SW480 (cell line): Measurements from ENCODE around the gene AUTS2.
"Not testable (repeated sequence)": the region's sequence is repeated elsewhere in the genome, so short reads cannot be mapped to it uniquely, and the experiment has no call there.

Experiments
- DNase-seq: peaks from one replicate; pipeline ENCODE4 v3.0.0-alpha.2; 2016; ENCODE audit warnings: low spot score

The AUTS2 gene

DNA sequence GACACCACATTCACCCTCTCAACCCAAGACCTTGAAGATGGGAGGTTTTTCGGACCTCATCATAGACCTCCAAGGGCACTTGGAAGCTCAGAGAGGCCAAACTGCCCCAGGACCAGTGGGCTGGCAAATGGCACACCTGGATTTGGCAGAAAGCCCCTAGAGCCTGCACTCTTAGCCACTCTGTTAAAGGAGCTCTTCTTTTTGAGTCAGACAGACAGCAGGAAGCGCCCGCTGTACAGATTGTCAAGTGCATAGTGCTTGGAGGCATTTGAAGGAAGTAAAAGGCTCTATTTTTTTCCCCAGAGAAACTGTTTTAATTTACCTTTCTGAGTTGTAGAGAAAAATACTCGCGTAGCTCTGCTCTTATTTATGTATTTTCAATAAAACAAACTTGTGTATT lies 1125.1 kb downstream of the AUTS2 start:
- DNase-seq = no peak

GRCh38 chr7:70725448-70725847 lies 1127.2 kb downstream of the AUTS2 start:
- no peak for DNase-seq

- DNase-seq = no peak
Measured at GRCh38 chr7:70726294-70726693, 1128.0 kb downstream of the AUTS2 start.

- no peak for DNase-seq
Measured at GRCh38 chr7:70726951-70727378, 1128.7 kb downstream of the AUTS2 start.

GRCh38 chr7:70727861-70728260 lies 1129.6 kb downstream of the AUTS2 start:
- DNase-seq = no peak

DNA sequence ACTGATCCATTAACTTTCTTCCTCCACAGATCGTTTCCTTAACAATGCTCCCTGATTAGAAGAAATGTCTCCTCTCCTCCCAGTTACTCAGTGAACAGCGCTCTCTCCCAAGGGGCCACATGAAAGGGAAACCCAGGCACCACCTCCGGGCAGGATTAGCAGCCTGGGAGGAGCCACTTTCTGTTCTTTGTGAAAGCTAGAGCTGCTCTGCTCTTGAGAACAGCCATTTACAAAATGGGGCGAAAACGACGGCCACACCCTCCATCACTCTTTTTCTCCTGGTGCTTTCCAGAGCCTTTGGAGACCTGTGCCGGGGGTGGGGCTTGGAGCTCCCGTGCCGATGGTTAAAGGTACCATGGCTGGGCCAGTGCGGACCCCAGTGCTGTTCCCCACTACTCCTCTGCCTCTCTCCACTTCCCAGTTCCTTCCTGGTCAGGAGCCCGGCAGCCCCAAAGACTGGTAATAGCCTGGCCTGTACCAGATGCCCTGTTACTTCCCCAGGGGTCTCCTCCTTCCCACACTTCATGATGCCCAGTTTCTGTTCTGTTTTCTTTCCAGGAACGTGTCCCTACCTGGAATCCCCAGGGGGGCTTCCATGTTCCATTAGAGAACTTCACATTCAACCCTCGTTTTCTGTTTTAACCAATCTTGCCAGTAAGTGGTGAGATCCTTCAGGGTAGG lies 1130.7 kb downstream of the AUTS2 start:
- peak; percentile 75 for DNase-seq

GRCh38 chr7:70729553-70730157 lies 1131.4 kb downstream of the AUTS2 start:
- not testable (repeated sequence) for DNase-seq

DNA sequence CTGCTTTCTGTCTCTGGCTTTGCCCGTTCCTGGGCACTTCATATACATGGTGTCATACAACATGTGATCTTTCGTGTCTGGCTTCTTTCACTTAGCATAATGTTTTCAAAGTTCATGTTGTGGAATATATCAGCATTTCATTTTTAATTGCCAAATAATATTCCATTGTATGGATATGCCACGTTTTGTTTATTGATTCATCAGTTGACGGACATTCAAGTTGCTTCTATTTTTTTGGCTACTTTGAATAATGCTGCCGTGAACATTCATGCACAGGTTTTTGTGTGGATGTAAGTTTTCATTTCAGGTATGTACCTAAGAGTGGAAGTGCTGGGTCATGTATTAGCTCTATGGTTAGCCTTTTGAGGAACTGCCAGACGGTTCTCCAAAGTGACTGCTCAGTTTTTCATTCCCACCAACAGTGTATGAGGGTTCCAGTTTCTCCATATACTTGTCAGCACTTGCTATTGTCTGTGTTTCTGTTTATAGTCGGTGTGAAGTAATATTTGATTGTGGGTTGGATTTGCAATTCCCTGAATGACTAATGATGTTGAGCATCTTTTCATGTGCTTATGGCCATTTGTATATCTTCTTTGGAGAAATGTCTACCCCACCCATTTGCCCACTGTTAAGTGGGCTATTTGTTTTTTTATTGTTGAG lies 1132.3 kb downstream of the AUTS2 start:
- no peak for DNase-seq

GRCh38 chr7:70733090-70733489 lies 1134.8 kb downstream of the AUTS2 start:
- DNase-seq = no peak

- DNase-seq = no peak
Measured at GRCh38 chr7:70734411-70734810, 1136.1 kb downstream of the AUTS2 start.

DNA sequence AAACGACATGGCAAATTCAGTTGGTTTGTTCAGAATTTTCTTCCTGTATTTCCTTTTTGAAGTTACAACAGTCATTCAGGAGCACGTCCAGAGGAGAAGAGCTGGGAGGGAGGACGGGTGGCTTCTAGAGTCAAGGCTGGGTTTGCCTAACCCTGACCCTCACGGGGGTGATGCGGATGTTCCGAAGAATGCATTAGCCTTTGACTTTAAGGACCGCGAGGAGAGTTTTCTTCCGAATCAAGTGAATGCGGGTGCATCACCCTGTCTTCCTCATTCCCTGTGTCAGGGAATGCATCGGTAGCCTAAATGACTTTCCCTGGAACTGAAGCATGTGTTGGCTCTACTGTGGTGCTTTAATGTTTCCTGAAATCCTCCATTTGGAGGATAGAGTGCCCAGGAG lies 1137.0 kb downstream of the AUTS2 start:
- no peak for DNase-seq

DNA sequence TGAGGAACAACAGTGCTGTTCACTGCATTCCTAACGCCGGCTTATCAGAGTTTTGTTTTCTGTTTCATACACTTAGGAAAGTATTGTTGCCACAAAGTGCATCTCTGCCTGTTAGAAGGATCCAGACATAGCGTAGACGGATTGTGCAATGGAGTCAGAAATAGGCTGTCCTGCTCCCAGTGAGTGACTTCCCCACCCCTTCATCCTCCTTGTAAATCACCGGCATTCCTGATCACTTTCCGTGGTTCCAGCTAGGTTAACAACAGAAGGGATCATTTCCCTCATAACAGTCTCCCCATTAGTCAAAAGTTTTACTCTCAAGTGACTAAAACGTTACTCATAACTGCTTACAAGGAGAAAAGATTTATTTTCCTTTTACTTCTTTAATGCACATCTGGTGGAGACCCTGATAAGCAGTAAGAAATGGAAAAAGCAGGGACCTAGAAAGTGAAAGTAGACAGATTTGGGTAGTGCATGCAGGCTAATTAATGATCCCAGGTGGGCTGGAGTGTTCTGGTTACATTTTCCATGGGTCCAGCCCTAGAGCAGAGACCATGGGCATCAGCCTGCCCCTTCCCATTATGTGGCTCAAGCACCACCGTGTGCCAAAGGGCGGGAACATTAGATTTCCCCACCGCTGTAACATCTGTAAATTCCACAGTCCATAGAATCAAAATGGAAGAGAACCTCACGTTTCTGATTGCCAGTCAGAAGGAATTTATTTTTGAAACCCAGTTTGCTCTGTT lies 1138.6 kb downstream of the AUTS2 start:
- DNase-seq = no peak

- peak; percentile 68 for DNase-seq
Measured at GRCh38 chr7:70738151-70738885, 1140.0 kb downstream of the AUTS2 start.

DNA sequence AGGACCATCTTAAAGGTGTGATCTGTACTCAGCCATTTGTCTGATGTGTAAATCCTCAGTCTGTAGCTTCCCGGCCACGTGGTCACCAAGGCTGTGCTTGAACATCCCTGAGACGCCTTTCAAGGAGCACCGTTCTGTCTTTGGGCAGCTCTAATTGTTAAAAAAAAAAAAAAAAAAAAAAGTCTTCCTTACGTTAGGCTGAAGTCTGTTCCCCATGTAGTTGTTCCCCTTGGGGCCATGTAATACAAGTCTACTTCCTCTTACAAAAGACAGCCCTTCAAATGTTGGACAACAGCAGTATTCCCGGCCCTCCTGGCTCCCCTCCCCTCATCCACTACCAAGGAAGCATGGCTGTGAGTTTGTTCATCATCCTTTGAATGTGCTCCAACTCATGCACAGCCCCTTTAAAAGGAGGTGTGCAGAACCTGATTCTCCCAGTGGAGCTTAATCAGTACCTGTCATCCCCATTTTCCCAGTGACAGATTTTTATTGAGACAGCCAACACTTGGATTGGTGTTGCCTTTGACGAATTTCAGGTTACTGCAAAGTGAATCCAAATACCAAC lies 1141.5 kb downstream of the AUTS2 start:
- no peak for DNase-seq

GRCh38 chr7:70741666-70742065 lies 1143.4 kb downstream of the AUTS2 start:
- no peak for DNase-seq

- no peak for DNase-seq
Measured at GRCh38 chr7:70743531-70744325, 1145.5 kb downstream of the AUTS2 start.

GRCh38 chr7:70744492-70744891 lies 1146.2 kb downstream of the AUTS2 start:
- DNase-seq = no peak

DNA sequence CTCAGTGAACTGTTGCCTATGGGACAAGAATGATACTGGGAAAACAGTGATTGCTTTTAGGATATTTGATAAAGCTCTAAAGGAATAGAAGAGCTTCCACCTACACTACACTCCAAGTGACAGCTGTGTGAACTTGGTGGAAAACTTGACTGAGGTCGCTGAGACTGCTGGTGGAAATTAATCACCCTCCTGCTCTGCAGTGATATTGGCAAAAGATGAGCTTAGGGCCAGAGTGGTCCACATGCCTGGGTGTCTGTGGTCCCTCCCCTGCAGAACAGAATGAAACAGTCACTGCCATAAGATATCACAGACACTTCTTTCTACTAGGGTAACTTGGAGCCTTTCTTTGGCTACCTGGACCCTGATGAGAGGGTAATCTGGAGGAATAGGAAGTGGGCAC lies 1151.6 kb downstream of the AUTS2 start:
- no peak for DNase-seq

DNA sequence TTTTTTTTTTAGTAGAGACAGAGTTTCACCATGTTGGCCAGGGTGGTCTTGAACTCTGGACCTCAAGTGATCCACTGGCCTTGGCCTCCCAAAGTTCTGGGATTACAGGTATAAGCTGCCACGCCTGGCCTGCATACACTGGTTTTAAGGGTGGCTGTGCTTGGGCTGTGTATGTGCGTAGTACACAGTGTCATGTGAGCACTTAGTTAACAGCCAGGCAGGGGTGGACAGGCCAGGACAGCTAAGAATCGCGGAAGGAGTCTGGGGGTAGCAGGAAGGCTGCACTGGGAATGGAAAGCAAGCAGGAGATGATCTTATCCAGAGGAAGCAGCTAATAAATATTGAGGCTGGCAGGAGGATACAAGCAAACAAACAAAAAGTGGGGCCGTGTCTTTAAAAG lies 1153.6 kb downstream of the AUTS2 start:
- DNase-seq = no peak

DNA sequence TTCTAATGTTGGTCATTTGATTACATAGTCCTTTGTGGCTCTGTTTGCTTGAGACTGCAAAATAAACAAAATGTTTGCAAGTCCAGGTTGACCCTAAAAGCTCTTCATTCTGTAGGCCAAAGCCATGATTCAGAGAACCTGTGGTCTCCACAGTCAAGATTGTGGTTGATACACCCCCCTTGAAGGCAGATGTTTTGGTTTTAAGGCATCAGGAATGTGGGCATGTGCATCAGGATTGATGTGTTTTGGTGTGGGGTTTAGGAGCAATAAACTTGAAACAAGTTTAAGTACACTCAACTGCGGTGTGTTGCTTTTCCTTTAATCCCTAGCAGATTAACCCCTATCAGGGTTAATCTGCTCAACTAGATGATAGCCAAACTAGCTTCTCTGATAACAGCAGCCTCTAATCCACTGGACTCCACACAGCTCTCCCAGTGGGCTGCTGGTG lies 1154.5 kb downstream of the AUTS2 start:
- DNase-seq = peak; percentile 26

DNA sequence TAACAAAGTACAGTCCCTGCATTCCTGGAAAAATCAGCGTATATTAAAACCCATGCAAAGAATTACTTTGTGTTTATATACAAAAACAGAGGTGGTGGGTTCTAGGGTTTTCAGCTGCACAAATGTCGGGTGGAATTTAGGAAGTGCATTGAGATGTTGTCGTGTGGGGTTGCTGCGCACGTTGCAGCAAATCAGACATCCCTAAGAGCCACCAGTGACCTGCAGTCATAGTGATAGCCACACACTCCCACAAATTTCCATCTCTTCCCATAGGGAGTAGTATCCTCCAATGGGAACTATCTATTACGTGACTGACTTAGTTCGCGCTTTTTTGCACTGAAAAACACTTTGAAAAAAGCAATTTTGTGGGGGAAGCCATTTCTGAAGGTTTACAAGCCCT lies 1158.5 kb downstream of the AUTS2 start:
- no peak for DNase-seq
